HG02588 (cell line): ENCODE results near the gene CAMSAP1.
"Not testable (repeated sequence)": the region's sequence is repeated elsewhere in the genome, so short reads cannot be mapped to it uniquely, and the experiment has no call there.

Experiments
- ATAC-seq: cut with Tn5 transposase; IDR thresholded peaks from one replicate; pipeline ENCODE4 v1.9.1; 2021; ENCODE audit warnings: mild to moderate bottlenecking, moderate library complexity; ENCODE audit not compliant: unreplicated experiment

Gene CAMSAP1

GRCh38 chr9:135907431-135908092 lies at the start of gene CAMSAP1:
TSS of gene CAMSAP1 (minus strand) at chr9:135907546. CDS start at chr9:135907159, 387 bp downstream.
- ATAC-seq = peak; percentile 69

DNA sequence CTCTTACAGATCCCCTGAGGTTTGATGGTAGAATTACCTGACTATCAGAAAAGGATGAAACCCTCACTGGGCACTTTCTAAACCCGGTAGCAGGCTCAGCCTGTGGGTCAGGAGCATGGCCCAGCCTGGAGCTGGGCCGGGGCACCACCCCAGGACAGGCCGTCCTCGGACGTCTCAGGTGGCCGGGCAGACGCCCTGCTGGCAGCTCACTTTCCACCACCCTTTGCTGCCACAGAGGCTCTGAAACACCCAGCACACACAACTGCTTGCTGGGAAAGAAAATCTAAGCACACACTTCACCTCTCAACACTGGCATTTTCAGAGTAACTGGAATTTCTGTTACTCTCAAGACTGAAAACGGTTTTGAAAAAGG lies 49.4 kb upstream of the CAMSAP1 start:
- no peak for ATAC-seq

- no peak for ATAC-seq
Observed at GRCh38 chr9:135955934-135956801, 48.8 kb upstream of the CAMSAP1 start.

DNA sequence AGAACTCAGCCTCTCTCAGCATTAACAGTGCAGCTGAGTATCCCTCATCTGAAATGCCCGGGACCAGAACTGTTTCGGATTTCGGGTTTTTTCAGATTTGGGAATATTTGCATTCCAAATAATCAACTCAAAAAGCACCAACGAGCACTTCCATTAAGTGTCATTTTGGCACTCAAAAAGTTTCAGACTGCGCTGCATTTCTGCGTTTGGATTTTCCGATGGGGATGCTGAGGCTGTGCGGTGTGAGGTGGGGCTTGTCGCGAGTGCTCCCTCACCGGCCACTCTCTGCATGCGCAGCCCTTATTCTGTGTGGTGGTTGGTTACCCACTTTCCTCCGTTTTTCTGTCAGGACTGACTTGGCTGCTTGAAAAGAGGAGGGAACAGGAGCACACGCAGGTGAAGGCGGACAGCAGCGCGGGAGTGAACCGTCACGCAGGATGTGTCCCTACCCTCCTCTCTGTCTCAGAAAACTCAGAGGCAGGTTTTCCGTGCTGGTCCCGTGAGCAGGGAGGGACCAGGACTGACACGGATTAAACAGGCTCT lies 45.4 kb upstream of the CAMSAP1 start:
- no peak for ATAC-seq

DNA sequence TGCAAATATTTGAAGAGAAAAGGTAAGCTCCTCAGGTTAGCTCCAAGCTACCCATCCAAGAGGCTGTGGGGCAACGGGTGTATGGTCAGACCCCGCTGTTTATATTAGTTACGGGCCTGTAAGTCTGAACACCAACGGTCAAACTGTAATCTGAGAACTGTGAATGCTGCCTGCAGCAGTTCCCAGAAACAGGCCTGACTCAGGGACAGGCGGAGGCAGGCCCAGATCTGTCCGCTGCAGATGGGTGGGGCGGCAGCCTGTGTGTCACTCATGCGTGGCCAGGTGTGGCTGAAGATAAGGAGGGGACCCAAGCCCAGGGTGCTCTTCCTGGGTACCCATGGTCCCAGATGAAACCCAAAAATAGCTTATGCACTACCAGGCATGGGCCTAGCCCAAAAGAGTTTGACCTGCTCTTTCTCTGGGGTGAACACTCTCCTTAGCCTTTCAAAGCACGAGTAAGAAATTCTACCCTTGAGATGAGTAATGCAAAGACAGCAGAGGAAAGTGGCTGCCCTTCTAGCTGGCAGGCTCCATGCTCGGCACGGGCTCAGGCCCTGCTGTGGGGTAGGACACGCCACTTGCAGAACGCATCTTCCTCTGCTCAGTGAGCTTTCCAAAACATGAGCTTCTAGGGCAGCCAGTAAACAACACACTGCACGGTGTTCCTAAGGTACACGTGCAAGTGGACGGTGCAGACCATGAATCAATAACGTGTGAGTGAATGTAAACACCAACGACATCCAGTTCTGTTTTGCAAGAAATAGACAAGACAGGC lies 44.7 kb upstream of the CAMSAP1 start:
- ATAC-seq = no peak

DNA sequence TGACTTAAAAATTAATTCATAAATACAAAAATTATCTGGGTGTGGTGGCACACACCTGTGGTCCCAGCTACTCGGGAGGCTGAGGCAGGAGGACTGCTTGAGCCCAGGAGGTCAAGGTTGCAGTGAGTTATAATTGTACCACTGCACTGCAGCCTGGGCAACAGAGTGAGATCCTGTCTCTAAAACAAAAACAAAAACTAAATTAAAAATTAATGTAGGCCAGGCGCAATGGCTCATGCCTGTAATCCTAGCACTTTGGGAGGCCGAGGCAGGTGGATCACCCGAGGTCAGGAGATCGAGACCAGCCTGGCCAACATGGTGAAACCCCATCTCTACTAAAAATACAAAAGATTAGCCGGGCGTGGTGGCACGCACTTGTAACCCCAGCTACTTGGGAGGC lies 44.0 kb upstream of the CAMSAP1 start:
- not testable (repeated sequence) for ATAC-seq

- ATAC-seq = not testable (repeated sequence)
Observed at GRCh38 chr9:135950841-135951240, 43.5 kb upstream of the CAMSAP1 start.

DNA sequence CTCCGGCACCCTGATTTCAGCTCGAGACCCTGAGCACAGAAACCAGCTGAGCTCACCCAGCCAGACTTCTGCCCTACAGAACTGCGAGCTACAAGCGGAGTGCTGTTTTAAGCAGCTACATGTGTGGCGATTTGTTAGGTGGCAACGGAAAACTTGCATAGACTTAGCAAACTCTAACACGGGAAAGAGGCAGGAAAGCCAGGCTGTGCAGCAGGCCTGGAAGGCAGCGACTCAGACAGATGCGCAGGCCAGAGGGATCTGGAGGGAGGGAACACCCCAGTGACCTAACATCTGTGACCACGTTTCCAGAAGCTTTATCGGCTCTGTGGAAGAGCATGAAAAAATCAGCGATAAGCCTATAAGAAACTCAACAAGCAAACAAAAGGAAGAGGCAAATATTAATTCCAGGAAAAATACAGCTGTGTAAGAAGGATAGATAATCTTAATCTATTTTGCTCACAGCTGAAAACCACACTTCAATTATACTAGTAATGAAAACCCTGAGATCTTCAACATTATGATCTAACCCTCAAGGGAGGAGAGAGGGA lies 42.9 kb upstream of the CAMSAP1 start:
- no peak for ATAC-seq

- ATAC-seq = no peak
Observed at GRCh38 chr9:135949501-135950134, 42.3 kb upstream of the CAMSAP1 start.

DNA sequence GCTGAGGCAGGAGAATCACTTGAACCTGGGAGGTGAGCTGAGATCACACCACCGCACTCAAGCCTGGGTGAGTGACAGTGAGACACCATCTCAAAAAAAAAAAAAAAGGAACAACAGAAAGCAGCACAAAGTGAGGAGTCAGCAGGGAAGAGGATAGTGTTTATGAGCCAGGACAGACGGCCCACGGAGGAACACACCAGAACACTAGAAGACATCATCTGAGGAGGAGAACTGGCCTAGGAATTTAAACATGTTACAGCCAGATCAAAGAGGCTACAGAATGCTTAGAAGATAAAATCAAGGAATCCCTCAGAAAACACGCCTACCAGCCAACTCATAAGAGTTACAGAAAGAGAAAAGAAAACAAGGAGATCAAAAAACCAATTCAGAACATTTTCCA lies 41.6 kb upstream of the CAMSAP1 start:
- ATAC-seq = no peak

- no peak for ATAC-seq
Observed at GRCh38 chr9:135948446-135948845, 41.1 kb upstream of the CAMSAP1 start.

DNA sequence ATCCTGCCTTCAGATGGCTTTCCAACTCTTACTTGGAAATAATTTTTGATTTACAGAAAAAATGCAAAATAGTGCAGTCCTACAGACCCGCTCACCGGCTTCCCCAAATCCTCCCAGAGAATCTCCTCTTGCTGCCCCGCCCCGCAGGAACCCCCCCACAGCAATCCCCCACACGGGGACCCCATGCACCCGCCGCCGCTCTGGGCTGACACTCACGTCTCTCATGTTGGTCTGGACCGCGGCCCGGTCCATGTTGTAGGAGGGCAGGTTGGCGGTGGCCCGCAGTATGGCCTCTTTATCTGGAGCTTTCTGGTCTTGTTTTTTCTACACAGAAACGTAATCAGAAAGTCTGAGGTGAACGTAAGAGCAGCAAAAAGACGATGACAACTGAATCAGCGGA lies 40.2 kb upstream of the CAMSAP1 start:
- ATAC-seq = no peak

DNA sequence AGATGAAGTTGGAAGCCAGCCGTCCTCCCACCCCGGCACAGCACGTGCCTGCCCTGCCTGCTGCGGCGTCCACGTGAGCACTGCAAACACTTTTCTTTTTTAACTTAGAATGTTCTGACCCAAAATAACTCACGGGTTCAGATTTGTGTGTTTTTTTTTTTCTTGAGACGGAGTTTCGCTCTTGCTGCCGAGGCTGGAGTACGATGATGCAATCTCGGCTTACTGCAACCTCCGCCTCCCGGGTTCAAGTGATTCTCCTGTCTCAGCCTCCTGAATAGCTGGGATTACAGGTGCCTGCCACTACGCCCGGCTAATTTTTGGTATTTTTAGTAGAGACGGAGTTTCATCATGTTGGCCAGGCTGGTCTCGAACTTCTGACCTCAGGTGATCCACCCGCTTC lies 39.8 kb upstream of the CAMSAP1 start:
- ATAC-seq = not testable (repeated sequence)

- ATAC-seq = no peak
Observed at GRCh38 chr9:135946392-135946994, 39.1 kb upstream of the CAMSAP1 start.

- no peak for ATAC-seq
Observed at GRCh38 chr9:135945969-135946368, 38.6 kb upstream of the CAMSAP1 start.

GRCh38 chr9:135944444-135945252 lies 37.3 kb upstream of the CAMSAP1 start:
- ATAC-seq = no peak

DNA sequence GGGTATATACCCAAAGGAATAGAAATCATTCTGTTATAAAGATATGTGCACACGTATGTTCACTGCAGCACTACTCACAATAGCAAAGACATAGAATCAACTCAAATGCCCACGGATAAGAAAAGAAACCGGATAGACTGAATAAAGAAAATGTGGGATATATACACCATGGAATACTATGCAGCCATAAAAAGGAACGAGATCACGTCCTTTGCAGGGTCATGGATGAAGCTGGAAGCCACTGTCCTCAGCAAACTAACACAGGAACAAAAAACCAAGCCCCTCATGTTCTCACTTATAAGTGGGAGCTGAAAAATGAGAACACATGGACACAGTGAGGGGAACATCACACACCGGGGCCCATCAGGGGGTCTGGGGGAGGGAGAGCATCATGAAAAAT lies 36.3 kb upstream of the CAMSAP1 start:
- not testable (repeated sequence) for ATAC-seq

DNA sequence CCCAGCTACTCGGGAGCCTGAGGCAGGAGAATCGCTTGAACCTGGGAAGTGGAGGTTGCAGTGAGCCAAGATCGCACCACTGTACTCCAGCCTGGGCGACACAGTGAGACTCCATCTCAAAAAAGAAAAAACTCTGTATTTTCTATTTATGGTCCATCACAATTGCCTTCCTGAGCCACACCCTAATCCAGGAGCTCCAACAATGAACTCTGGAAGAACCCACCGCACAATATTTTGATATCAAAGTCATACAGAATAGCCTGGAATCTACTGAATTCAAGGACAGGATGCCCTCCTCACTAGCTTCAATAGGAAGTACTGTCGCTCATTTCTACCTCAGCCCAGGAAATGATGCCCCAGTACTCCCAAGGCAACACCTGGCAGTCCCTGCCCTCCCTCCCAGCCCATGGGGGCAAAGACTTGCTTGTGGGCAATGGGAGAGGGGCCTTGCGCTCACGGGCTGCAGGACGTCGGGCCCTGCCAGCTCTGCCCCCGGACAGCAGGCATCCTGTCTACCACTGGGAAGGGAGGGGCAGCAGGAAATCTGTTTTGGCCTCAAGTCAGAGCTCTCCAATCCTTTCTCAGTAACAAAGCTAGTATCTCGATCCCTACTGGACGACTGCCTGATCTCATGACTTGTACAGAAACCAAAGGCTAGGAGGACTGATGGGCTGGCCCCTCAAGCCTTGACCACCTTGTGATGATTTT lies 34.1 kb upstream of the CAMSAP1 start:
- ATAC-seq = no peak
